ENCODE results near the gene TAF5. TPM values are rescaled to one million over a fixed set of nuclear protein-coding genes. Genes with fewer than 3 reads are reported as not detected.

TAF5 gene
- total and polyA plus RNA-seq, 3 donors from 2014 or later, result 19.7 to 29.1 (median 26.3) TPM

DNA sequence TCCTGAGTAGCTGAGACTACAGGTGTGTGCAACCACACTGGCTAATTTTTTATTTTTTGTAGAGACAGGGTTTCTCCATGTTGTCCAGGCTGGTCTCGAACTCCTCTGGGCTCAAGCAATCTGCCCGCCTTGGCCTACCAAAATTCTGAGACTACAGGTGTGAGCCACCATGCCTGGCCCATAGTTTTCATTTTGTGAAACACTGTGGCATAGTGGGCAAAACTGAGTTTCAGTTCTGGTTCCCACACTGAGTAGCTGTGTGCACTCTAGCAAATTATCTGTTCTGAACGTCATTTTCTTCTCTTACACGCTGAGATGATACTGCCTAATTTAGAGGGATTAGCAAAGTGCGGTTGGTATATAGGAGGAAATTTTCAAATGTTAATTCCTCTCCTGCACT, 15.0 kb downstream of the TAF5 start:
- Histone ChIP-seq H3K4me3 (no peak overlapping the region), H3K9me3 (no peaks in the 10 kb centered on the region), H3K36me3 (ENCODE audit: low read depth, missing control alignments) (no peaks in the 10 kb centered on the region), H3K27me3 (no peaks in the 10 kb centered on the region), H3K4me1 (no peaks in the 10 kb centered on the region), H3K27ac (no peak overlapping the region)
- WGBS, 2 donors, result 93 to 96% methylated on average over 5 of the region's 5 CpGs
- TF ChIP-seq POLR2A (IDR thresholded peaks at IDR 0.05) (no peak), CTCF (IDR thresholded peaks at IDR 0.05) (no peak)
- intact Hi-C loops (cut with DNase I; ENCODE audit: low total_unique reads), result no loop called here
- no peak for DNase-seq

DNA sequence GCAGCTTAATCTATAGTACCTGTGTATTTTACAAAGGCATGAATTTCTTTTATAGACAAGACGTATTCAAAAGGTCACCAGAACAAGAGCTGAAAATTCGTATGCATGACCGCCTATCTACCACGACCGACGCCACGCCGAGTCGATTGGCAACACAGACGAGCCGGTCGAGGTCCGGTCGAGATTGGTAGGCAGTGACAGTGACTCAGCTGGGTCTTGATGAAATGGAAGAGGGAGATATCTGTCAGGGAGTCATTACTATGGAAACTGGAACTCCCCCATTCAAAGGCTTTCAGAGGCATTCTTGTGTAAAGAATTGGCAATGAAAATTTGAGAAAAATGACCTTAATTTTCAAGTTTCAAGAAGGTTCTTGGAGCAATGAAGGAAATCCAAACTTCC, 26.4 kb downstream of the TAF5 start:
- no peaks in the 10 kb centered on the region for H3K36me3 ChIP-seq (ENCODE audit: low read depth, missing control alignments)
- no peak overlapping the region for H3K27ac ChIP-seq
- intact Hi-C loops (cut with DNase I; ENCODE audit: low total_unique reads), result no loop called here
- no peak overlapping the region for H3K4me3 ChIP-seq
- no peak for DNase-seq
- H3K9me3 ChIP-seq, result no peaks in the 10 kb centered on the region
- no peak for TF ChIP-seq POLR2A (IDR thresholded peaks at IDR 0.05)
- no peak for TF ChIP-seq CTCF (IDR thresholded peaks at IDR 0.05)
- WGBS, 2 donors, result 65 to 71% methylated on average over 14 of the region's 14 CpGs
- H3K4me1 ChIP-seq, result peaks cover 19% of the 10 kb centered on the region
- H3K27me3 ChIP-seq, result no peaks in the 10 kb centered on the region

DNA sequence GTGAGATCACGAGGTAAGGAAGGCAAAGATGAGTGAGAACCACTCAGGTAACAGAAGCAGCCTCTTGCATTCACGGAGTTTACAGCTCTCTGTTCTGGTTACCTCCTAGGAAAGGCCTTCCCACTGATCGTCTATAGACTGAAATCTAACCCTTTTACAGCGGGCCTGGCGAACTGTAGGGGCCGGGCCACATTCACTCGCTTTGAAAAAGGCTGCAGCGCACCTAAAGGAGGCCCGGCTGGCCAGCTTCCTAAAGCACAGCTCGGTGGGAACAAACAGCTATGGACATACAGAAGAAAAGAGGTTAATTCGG, 27.9 kb downstream of the TAF5 start:
- TF ChIP-seq POLR2A (IDR thresholded peaks at IDR 0.05), result no peak
- no peak for TF ChIP-seq CTCF (IDR thresholded peaks at IDR 0.05)
- no peak for DNase-seq
- peak overlapping the region; percentile 91 to 96 for H3K4me3 ChIP-seq
- peak overlapping the region; percentile 80 to 82 for H3K27ac ChIP-seq
- 2% methylated on average over 8 to 11 of the region's 11 CpGs for WGBS, 2 donors
- peaks cover 19% of the 10 kb centered on the region for H3K4me1 ChIP-seq
- no peaks in the 10 kb centered on the region for H3K36me3 ChIP-seq (ENCODE audit: low read depth, missing control alignments)
- H3K9me3 ChIP-seq, result no peaks in the 10 kb centered on the region
- intact Hi-C loops (cut with DNase I; ENCODE audit: low total_unique reads), result no loop called here
- no peaks in the 10 kb centered on the region for H3K27me3 ChIP-seq

- H3K9me3 ChIP-seq, result no peaks in the 10 kb centered on the region
- peak; percentile 100 for DNase-seq
- H3K4me3 ChIP-seq, result peak within 1 kb of the TSS; percentile 91 to 96
- no peak for TF ChIP-seq CTCF (IDR thresholded peaks at IDR 0.05)
- TF ChIP-seq POLR2A (IDR thresholded peaks at IDR 0.05), result no peak
- WGBS, 2 donors, result 0 to 1% methylated on average over 16 to 56 of the region's 56 CpGs
- no peaks in the 10 kb centered on the region for H3K36me3 ChIP-seq (ENCODE audit: low read depth, missing control alignments)
- peak within 1 kb of the TSS; percentile 80 to 82 for H3K27ac ChIP-seq
- no peaks in the 10 kb centered on the region for H3K27me3 ChIP-seq
- H3K4me1 ChIP-seq, result peaks cover 19% of the 10 kb centered on the region
- intact Hi-C loops (cut with DNase I; ENCODE audit: low total_unique reads), result no loop called here
Observed at GRCh38 chr10:103396067-103396788, 28.5 kb downstream of the TAF5 start, which contains the start of the genes ATP5MK and PDCD11. ATP5MK (minus strand) TSS chr10:103396475; CDS start chr10:103392457, 4,018 bp downstream. PDCD11 (plus strand) TSS chr10:103396626; CDS start chr10:103398427, 1,801 bp downstream.

- TF ChIP-seq POLR2A (IDR thresholded peaks at IDR 0.05) (no peak), CTCF (IDR thresholded peaks at IDR 0.05) (no peak)
- WGBS, 2 donors, result 1 to 6% methylated on average over 7 to 8 of the region's 8 CpGs
- no peaks in the 10 kb centered on the region for H3K27me3 ChIP-seq
- peak overlapping the region; percentile 48 to 80 for H3K27ac ChIP-seq
- intact Hi-C loops (cut with DNase I; ENCODE audit: low total_unique reads), result no loop called here
- peak overlapping the region; percentile 91 to 96 for H3K4me3 ChIP-seq
- no peaks in the 10 kb centered on the region for H3K36me3 ChIP-seq (ENCODE audit: low read depth, missing control alignments)
- no peaks in the 10 kb centered on the region for H3K9me3 ChIP-seq
- peaks cover 19% of the 10 kb centered on the region for H3K4me1 ChIP-seq
- no peak for DNase-seq
Observed at GRCh38 chr10:103396789-103397087, 29.0 kb downstream of the TAF5 start.

All from testis (tissue), 3 donors.